CD14-positive monocyte (primary cell): ENCODE measurements around the gene LYZL1. TPM values are rescaled to one million over a fixed set of nuclear protein-coding genes. Genes with fewer than 3 reads are reported as not detected.

Experiments used
- DNase-seq, 3 donors: peaks; one replicate each; pipeline ENCODE4 v3.0.0-alpha.2; 2011 to 2022
- H2AFZ ChIP-seq: 2 replicates; pipeline ENCODE4 v1.6.0; 2012; ENCODE audit warnings: mild to moderate bottlenecking, low read depth, low read length, inconsistent platforms; ENCODE audit not compliant: insufficient read depth, poor library complexity, severe bottlenecking
- H3K27ac ChIP-seq, 2 donors: 1 replicate in 1 of 2; 2 replicates in 1 of 2; pipeline ENCODE4 v1.5.1; 2012 to 2013; ENCODE audit warnings: low read length in 2 of 2, control low read depth in 1 of 2, inconsistent platforms in 1 of 2, low read depth in 1 of 2, mild to moderate bottlenecking in 1 of 2
- H3K27me3 ChIP-seq, 2 donors: one replicate each; pipeline versions ENCODE4 v1.6.0 to v1.6.1; 2011 to 2013; ENCODE audit warnings: low read length in 2 of 2; ENCODE audit not compliant: control insufficient read depth in 2 of 2, insufficient read depth in 2 of 2
- H3K36me3 ChIP-seq, 2 donors: replicated peaks in 1 of 2; 1 replicate in 1 of 2; 2 replicates in 1 of 2; pipeline versions ENCODE4 v1.5.1 to v1.6.1; 2012 to 2013; ENCODE audit warnings: low read length in 2 of 2, control low read depth in 1 of 2, inconsistent platforms in 1 of 2, mild to moderate bottlenecking in 1 of 2; ENCODE audit not compliant: insufficient read depth in 2 of 2, control insufficient read depth in 1 of 2
- H3K4me1 ChIP-seq, 2 donors: 1 replicate in 1 of 2; 2 replicates in 1 of 2; pipeline versions ENCODE4 v1.5.1 to v1.6.1; 2012 to 2013; ENCODE audit warnings: low read length in 2 of 2, control low read depth in 1 of 2, inconsistent platforms in 1 of 2, mild to moderate bottlenecking in 1 of 2, moderate library complexity in 1 of 2; ENCODE audit not compliant: insufficient read depth in 2 of 2, control insufficient read depth in 1 of 2
- H3K4me2 ChIP-seq: replicated peaks from 2 replicates; pipeline ENCODE3; 2012; ENCODE audit warnings: low read length, moderate library complexity, mild to moderate bottlenecking; ENCODE audit not compliant: poor library complexity, severe bottlenecking; ENCODE audit errors: extremely low read depth
- H3K4me3 ChIP-seq, 3 experiments: fragments of 200-600 bp in 1 of 3; sonication (generic) in 1 of 3; replicated peaks in 1 of 3; 1 replicate in 2 of 3; 2 replicates in 1 of 3; pipeline ENCODE4 v1.5.1; 2011 to 2013; ENCODE audit warnings: low read length in 3 of 3, mild to moderate bottlenecking in 3 of 3, control low read depth in 2 of 3, low read depth in 2 of 3, inconsistent platforms in 1 of 3, moderate library complexity in 1 of 3
- H3K79me2 ChIP-seq: 2 replicates; pipeline ENCODE4 v1.6.0; 2012; ENCODE audit warnings: mild to moderate bottlenecking, control low read depth, inconsistent platforms, low read length, moderate library complexity; ENCODE audit not compliant: insufficient read depth
- H3K9ac ChIP-seq: 2 replicates; pipeline ENCODE4 v1.6.0; 2017; ENCODE audit warnings: low read length, mild to moderate bottlenecking; ENCODE audit not compliant: insufficient read depth, poor library complexity, severe bottlenecking
- H3K9me3 ChIP-seq, 2 donors: replicated peaks in 1 of 2; 1 replicate in 1 of 2; 2 replicates in 1 of 2; pipeline versions ENCODE4 v1.5.1 to v1.6.1; 2012 to 2013; ENCODE audit warnings: low read length in 2 of 2, control low read depth in 1 of 2; ENCODE audit not compliant: control insufficient read depth in 1 of 2, insufficient read depth in 1 of 2
- H4K20me1 ChIP-seq: 2 replicates; pipeline ENCODE4 v1.6.0; 2012; ENCODE audit warnings: mild to moderate bottlenecking, low read length, control low read depth, moderate library complexity; ENCODE audit not compliant: insufficient read depth
- H3K27ac Mint-ChIP-seq, 7 donors: one replicate each; pipeline ENCODE4 v1.8.0; 2020; ENCODE audit warnings: mild to moderate bottlenecking in 7 of 7, mixed read lengths in 7 of 7, moderate library complexity in 6 of 7, inconsistent platforms in 2 of 7
- H3K27me3 Mint-ChIP-seq, 3 donors: one replicate each; pipeline ENCODE4 v1.8.0; 2021 to 2022; ENCODE audit warnings: low read depth in 3 of 3, mild to moderate bottlenecking in 3 of 3, mixed read lengths in 3 of 3, moderate library complexity in 3 of 3, inconsistent platforms in 1 of 3
- H3K36me3 Mint-ChIP-seq, 2 donors: one replicate each; pipeline ENCODE4 v1.8.0; 2020; ENCODE audit warnings: mixed read lengths in 2 of 2, inconsistent platforms in 1 of 2, mild to moderate bottlenecking in 1 of 2
- H3K4me1 Mint-ChIP-seq: one replicate; pipeline ENCODE4 v1.8.0; 2020; ENCODE audit warnings: mild to moderate bottlenecking, mixed read lengths
- H3K4me3 Mint-ChIP-seq, 2 donors: one replicate each; pipeline ENCODE4 v1.8.0; 2020; ENCODE audit warnings: mild to moderate bottlenecking in 2 of 2, mixed read lengths in 2 of 2, moderate library complexity in 1 of 2
- H3K9me3 Mint-ChIP-seq, 7 donors: one replicate each; pipeline ENCODE4 v1.8.0; 2020 to 2022; ENCODE audit warnings: mixed read lengths in 7 of 7, mild to moderate bottlenecking in 6 of 7, moderate library complexity in 6 of 7, inconsistent platforms in 2 of 7
- CTCF ChIP-seq: fragments of 200-600 bp; IDR thresholded peaks from one replicate; pipeline ENCODE4 v1.8.0; 2022; ENCODE audit warnings: antibody characterized with exemption, mild to moderate bottlenecking
- WGBS: methylation state at CpG from one replicate; pipeline ENCODE4 v1.1.5; 2013; ENCODE audit warnings: missing lambda C conversion rate; ENCODE audit not compliant: insufficient coverage; 5-methylcytosine and 5-hydroxymethylcytosine counted together
- intact Hi-C, 2 donors: fragments of 100-400 bp; cut with micrococcal nuclease; formaldehyde crosslinking; loops; one replicate each; pipeline versions ENCODE4 v1.15.0 to v1.15.1; 2023
- polyA plus RNA-seq, 3 donors: library from polyadenylated mRNA; depleted of rRNA in 1 of 3; unstranded in 2 of 3; stranded (reverse) in 1 of 3; fragments of 300-500 nt in 2 of 3; fragments of >200 nt in 1 of 3; fragmentation: Illumina TruSeq in 2 of 3; gene quantifications; 1 replicate in 2 of 3; 2 replicates in 1 of 3; pipeline ENCODE4 v1.2.3, GENCODE V29; 2012 to 2021

LYZL1 gene
- polyA plus RNA-seq, 3 donors = not detected

- H4K20me1 ChIP-seq = no peaks in the 10 kb centered on the region
- H2AFZ ChIP-seq = no peak overlapping the region
- H3K4me1 ChIP-seq = no peaks in the 10 kb centered on the region
- Mint-ChIP-seq H3K4me3 (no peak overlapping the region), H3K36me3 (no peaks in the 10 kb centered on the region), H3K27ac (peak overlapping the region in 1 of 7 donors; percentile 5), H3K27me3 (peaks cover 3% of the 10 kb centered on the region in 3 donors), H3K4me1 (peaks cover 16% of the 10 kb centered on the region), H3K9me3 (peaks cover 0 to 6% (median 1%) of the 10 kb centered on the region in 7 donors)
- no peaks in the 10 kb centered on the region for H3K27me3 ChIP-seq
- DNase-seq = no peak
- no peaks in the 10 kb centered on the region for H3K9me3 ChIP-seq
- H3K27ac ChIP-seq = no peak overlapping the region
- H3K36me3 ChIP-seq = no peaks in the 10 kb centered on the region
- WGBS = 85% methylated on average over 8 of the region's 15 CpGs
- no peaks in the 10 kb centered on the region for H3K79me2 ChIP-seq
- H3K9ac ChIP-seq = no peak overlapping the region
- H3K4me2 ChIP-seq = no peak overlapping the region
- no peak for TF ChIP-seq CTCF
- intact Hi-C loops = no loop called here
- no peak overlapping the region for H3K4me3 ChIP-seq
Measured at GRCh38 chr10:29240986-29241660, 47.7 kb upstream of the LYZL1 start.

- Histone ChIP-seq H4K20me1 (no peaks in the 10 kb centered on the region), H2AFZ (no peak overlapping the region), H3K4me2 (no peak overlapping the region), H3K4me3 (no peak overlapping the region), H3K27ac (no peak overlapping the region), H3K27me3 (no peaks in the 10 kb centered on the region), H3K9me3 (no peaks in the 10 kb centered on the region), H3K79me2 (no peaks in the 10 kb centered on the region), H3K36me3 (no peaks in the 10 kb centered on the region), H3K9ac (no peak overlapping the region), H3K4me1 (no peaks in the 10 kb centered on the region)
- TF ChIP-seq CTCF = no peak
- no peaks in the 10 kb centered on the region for H3K36me3 Mint-ChIP-seq
- intact Hi-C loops = no loop called here
- H3K4me3 Mint-ChIP-seq = no peak overlapping the region
- peaks cover 16% of the 10 kb centered on the region for H3K4me1 Mint-ChIP-seq
- DNase-seq = no peak
- peaks cover 0 to 6% (median 1%) of the 10 kb centered on the region in 7 donors for H3K9me3 Mint-ChIP-seq
- H3K27ac Mint-ChIP-seq = no peak overlapping the region
- H3K27me3 Mint-ChIP-seq = peaks cover 3 to 5% (median 4%) of the 10 kb centered on the region in 3 donors
Measured at GRCh38 chr10:29241925-29242324, 46.9 kb upstream of the LYZL1 start.
